Kidney epithelial cell (primary cell): ENCODE measurements around the gene STK32A. TPM values are rescaled to one million over a fixed set of nuclear protein-coding genes. Genes with fewer than 3 reads are reported as not detected.

Experiments
- DNase-seq: peaks from one replicate; pipeline ENCODE4 v3.0.0-alpha.2; 2010; ENCODE audit warnings: low read depth
- H3K27me3 ChIP-seq: 2 replicates; pipeline ENCODE4 v1.6.0; 2011; ENCODE audit warnings: low read length; ENCODE audit not compliant: control insufficient read depth, insufficient read depth
- H3K36me3 ChIP-seq: 2 replicates; pipeline ENCODE4 v1.5.1; 2011; ENCODE audit warnings: low read length; ENCODE audit not compliant: control insufficient read depth, insufficient read depth
- H3K4me3 ChIP-seq: 2 replicates; pipeline ENCODE4 v1.5.1; 2011; ENCODE audit warnings: low read depth, mild to moderate bottlenecking, control low read depth, low read length
- total RNA-seq: library from RNA; depleted of rRNA; stranded (reverse); fragments of >200 nt; gene quantifications from 2 replicates; pipeline ENCODE4 v1.2.3, GENCODE V29; 2015
- TF ChIP-seq, protein P1 (sequence below): IDR thresholded peaks from 2 replicates; pipeline ENCODE4 v1.5.1; 2011; ENCODE audit warnings: mild to moderate bottlenecking, moderate library complexity, low read length, control low read depth, inconsistent platforms; ENCODE audit not compliant: insufficient read depth, poor library complexity, severe bottlenecking

Gene STK32A
- total RNA-seq, 1 donor from 2014 or later = 3.7 TPM

DNA sequence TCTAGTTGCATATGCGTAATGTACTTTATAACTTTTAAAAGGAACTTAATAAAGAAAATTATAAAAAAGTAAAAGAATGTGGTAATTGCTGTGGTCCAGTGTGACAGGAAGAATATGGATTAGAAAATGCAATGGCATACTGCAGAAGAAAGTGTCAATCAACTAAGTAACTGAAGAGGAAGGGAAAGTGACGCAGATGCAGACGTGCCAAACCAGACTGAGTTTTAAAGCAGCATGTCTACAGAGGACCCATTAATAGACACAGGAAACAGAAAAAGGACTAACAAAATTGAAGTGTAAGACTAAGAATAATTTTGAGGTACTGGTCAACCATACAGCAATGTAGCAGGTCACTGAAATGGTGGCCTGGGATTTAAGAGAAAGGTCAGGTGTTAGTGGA is 201.8 kb downstream of the STK32A start:
- DNase-seq = no peak
- Histone ChIP-seq H3K4me3 (no peak overlapping the region), H3K36me3 (no peaks in the 10 kb centered on the region), H3K27me3 (no peaks in the 10 kb centered on the region)
- TF ChIP-seq, protein P1, sequence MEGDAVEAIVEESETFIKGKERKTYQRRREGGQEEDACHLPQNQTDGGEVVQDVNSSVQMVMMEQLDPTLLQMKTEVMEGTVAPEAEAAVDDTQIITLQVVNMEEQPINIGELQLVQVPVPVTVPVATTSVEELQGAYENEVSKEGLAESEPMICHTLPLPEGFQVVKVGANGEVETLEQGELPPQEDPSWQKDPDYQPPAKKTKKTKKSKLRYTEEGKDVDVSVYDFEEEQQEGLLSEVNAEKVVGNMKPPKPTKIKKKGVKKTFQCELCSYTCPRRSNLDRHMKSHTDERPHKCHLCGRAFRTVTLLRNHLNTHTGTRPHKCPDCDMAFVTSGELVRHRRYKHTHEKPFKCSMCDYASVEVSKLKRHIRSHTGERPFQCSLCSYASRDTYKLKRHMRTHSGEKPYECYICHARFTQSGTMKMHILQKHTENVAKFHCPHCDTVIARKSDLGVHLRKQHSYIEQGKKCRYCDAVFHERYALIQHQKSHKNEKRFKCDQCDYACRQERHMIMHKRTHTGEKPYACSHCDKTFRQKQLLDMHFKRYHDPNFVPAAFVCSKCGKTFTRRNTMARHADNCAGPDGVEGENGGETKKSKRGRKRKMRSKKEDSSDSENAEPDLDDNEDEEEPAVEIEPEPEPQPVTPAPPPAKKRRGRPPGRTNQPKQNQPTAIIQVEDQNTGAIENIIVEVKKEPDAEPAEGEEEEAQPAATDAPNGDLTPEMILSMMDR = no peak

DNA sequence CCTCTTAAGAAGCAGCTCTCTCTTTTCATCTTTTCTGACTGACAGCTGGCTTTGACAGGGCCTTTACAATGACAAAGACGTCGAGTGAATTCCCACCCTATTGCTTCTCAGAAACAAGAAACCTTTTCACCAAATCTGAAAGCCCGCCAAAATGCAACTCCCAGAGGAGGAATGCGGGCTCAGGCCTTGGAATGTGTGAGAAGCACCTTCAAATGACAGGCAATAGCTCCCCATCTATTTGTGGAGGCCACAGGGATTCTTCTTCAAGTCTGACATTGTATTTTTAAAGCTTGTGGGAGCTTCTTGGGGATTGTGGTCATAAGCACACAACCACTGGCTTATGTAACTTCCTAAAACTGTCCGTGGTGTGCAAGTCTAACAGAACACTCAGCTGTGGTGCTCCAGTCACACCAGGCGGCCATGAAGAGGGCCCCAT is 202.4 kb downstream of the STK32A start:
- no peak for DNase-seq
- no peak overlapping the region for H3K4me3 ChIP-seq
- H3K27me3 ChIP-seq = no peaks in the 10 kb centered on the region
- no peaks in the 10 kb centered on the region for H3K36me3 ChIP-seq
- TF ChIP-seq, protein P1 = no peak
